HL-60 (cell line): ENCODE measurements around the gene ELOB.

Experiments
- DNase-seq, 2 experiments: peaks; one replicate each; pipeline ENCODE4 v3.0.0-alpha.2; 2010 to 2020; ENCODE audit warnings: low read depth in 1 of 2, low spot score in 1 of 2
- H3K27ac ChIP-seq: fragments of 250-450 bp; sonication (Bioruptor Pico); replicated peaks from 2 replicates; pipeline ENCODE4 v1.5.1; 2020; ENCODE audit warnings: mild to moderate bottlenecking, moderate library complexity
- H3K27me3 ChIP-seq: fragments of 250-450 bp; sonication (Bioruptor Pico); 2 replicates; pipeline ENCODE4 v1.5.1; 2021; ENCODE audit warnings: mild to moderate bottlenecking, moderate library complexity; ENCODE audit not compliant: insufficient read depth, poor library complexity, severe bottlenecking
- H3K4me3 ChIP-seq: replicated peaks from 2 replicates; pipeline ENCODE4 v1.5.1; 2011; ENCODE audit warnings: mild to moderate bottlenecking, control low read depth, low read length; ENCODE audit not compliant: insufficient read depth
- GABPA ChIP-seq: IDR thresholded peaks from 2 replicates; pipeline ENCODE4 v1.6.1; 2012; ENCODE audit warnings: low read depth
- POLR2AphosphoS5 ChIP-seq: IDR thresholded peaks from 2 replicates; pipeline ENCODE4 v1.6.1; 2012; ENCODE audit warnings: low read depth
- SPI1 ChIP-seq: IDR thresholded peaks from 2 replicates; pipeline ENCODE4 v1.6.1; 2012; ENCODE audit warnings: low read depth, mild to moderate bottlenecking, borderline replicate concordance
- TF ChIP-seq, protein P1 (sequence below): IDR thresholded peaks from one replicate; pipeline ENCODE4 v1.5.1; 2011; ENCODE audit warnings: low read length, control low read depth, inconsistent platforms; ENCODE audit not compliant: insufficient read depth
- TF ChIP-seq, protein P2 (sequence below): IDR thresholded peaks from 2 replicates; pipeline ENCODE4 v1.6.1; 2012; ENCODE audit warnings: low read depth; ENCODE audit not compliant: insufficient replicate concordance

Gene ELOB

DNA sequence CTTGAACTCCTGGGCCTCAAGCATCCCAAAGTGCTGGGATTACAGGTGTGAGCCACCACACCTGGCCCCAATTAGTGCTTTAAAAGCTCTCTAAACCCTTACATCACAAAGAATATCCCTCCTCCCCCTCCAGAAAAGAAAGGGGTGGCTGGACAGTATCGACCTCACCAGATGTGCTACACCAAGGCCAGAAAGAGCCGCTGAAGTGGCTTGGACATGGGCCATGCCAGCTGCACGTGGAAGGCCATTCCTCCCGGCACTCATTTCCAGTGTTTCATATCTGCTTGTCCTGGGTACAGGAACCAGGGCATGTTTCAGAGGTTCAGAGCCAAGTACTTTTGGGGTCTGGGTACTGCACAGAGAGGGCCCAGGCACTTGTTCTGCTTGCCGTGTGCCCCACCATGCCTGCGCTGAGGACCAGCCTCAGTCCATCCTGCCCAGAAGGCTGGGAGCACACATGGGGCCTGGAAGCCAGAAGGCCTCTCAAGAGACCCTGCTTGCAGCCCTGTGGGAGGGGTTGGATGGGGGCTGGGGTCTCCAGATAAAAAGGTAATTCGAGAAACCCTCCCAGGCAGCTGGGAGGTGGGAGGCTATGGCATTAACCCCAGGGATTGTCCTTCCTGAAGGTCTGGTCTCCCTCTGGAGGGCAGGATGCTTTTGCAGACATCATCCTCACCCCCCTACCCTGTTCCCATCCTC, 28.2 kb downstream of the ELOB start:
- no peak for TF ChIP-seq POLR2AphosphoS5
- TF ChIP-seq, protein P1, sequence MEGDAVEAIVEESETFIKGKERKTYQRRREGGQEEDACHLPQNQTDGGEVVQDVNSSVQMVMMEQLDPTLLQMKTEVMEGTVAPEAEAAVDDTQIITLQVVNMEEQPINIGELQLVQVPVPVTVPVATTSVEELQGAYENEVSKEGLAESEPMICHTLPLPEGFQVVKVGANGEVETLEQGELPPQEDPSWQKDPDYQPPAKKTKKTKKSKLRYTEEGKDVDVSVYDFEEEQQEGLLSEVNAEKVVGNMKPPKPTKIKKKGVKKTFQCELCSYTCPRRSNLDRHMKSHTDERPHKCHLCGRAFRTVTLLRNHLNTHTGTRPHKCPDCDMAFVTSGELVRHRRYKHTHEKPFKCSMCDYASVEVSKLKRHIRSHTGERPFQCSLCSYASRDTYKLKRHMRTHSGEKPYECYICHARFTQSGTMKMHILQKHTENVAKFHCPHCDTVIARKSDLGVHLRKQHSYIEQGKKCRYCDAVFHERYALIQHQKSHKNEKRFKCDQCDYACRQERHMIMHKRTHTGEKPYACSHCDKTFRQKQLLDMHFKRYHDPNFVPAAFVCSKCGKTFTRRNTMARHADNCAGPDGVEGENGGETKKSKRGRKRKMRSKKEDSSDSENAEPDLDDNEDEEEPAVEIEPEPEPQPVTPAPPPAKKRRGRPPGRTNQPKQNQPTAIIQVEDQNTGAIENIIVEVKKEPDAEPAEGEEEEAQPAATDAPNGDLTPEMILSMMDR = no peak
- TF ChIP-seq, protein P2, sequence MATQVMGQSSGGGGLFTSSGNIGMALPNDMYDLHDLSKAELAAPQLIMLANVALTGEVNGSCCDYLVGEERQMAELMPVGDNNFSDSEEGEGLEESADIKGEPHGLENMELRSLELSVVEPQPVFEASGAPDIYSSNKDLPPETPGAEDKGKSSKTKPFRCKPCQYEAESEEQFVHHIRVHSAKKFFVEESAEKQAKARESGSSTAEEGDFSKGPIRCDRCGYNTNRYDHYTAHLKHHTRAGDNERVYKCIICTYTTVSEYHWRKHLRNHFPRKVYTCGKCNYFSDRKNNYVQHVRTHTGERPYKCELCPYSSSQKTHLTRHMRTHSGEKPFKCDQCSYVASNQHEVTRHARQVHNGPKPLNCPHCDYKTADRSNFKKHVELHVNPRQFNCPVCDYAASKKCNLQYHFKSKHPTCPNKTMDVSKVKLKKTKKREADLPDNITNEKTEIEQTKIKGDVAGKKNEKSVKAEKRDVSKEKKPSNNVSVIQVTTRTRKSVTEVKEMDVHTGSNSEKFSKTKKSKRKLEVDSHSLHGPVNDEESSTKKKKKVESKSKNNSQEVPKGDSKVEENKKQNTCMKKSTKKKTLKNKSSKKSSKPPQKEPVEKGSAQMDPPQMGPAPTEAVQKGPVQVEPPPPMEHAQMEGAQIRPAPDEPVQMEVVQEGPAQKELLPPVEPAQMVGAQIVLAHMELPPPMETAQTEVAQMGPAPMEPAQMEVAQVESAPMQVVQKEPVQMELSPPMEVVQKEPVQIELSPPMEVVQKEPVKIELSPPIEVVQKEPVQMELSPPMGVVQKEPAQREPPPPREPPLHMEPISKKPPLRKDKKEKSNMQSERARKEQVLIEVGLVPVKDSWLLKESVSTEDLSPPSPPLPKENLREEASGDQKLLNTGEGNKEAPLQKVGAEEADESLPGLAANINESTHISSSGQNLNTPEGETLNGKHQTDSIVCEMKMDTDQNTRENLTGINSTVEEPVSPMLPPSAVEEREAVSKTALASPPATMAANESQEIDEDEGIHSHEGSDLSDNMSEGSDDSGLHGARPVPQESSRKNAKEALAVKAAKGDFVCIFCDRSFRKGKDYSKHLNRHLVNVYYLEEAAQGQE = no peak
- TF ChIP-seq GABPA = no peak
- TF ChIP-seq SPI1 = no peak
- no peaks in the 10 kb centered on the region for H3K27me3 ChIP-seq
- H3K27ac ChIP-seq = no peak overlapping the region
- no peak for DNase-seq
- no peak overlapping the region for H3K4me3 ChIP-seq

DNA sequence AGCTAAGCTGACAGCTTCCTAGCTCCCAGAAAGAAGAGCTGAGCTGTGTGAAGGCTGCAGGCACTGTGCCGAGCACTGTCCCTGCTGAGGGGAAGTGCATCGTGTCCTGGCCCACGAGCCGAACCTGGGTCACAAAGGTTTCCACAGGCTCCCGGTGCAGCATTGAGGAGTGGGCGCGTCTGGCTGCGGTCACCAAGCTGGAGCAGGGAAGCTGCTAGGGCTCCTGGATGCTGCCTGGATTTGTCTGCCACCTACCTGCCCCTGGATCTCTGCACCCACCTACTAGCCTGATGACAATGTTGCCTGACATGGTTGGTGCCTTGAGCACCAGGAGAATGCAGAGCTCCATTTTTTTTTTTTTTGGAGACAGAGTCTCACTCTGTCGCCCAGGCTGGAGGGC, 31.1 kb downstream of the ELOB start:
- Histone ChIP-seq H3K27me3 (no peaks in the 10 kb centered on the region), H3K27ac (no peak overlapping the region), H3K4me3 (no peak overlapping the region)
- no peak for TF ChIP-seq SPI1
- no peak for TF ChIP-seq GABPA
- TF ChIP-seq, protein P1 = no peak
- TF ChIP-seq, protein P2 = no peak
- no peak for TF ChIP-seq POLR2AphosphoS5
- no peak for DNase-seq

DNA sequence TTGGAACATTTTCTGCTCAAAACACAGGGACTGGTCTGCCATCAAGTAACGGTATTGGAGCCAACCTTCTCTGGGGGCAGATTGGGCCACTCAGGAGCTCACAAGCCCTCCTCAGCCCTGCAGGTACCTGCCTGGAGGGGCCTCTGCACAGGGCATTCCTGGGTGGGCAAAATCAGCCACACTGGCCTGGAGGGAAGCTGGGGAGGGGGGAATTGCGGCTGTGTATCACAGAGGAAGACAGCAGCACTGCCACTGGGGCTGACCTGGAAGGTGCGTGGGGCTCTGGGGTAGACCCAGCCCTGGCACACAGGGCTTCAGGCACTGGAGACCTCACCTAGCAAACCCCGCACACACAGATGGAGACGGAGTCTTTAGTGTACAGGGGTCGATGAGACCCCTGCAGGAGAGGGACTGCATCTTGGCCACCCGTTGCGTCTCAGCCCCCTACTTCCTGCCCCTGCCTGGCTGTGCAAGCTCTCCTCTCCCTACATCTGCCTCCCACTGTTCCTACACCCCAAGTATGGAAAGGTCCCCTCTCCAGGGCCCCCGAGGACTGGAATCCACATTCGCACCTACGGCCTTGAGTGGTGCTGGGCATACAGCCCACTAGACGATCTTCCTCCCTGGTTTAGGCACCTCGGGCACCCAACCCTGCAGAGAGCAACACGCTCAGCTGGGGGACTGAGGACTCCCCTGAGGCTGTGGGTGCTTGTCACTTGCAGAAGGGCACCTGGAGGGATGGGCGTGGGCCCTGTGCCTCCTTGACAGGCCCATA, 31.8 kb downstream of the ELOB start:
- Histone ChIP-seq H3K27ac (no peak overlapping the region), H3K4me3 (no peak overlapping the region), H3K27me3 (no peaks in the 10 kb centered on the region)
- TF ChIP-seq, protein P2 = no peak
- no peak for TF ChIP-seq POLR2AphosphoS5
- no peak for TF ChIP-seq GABPA
- TF ChIP-seq, protein P1 = no peak
- TF ChIP-seq SPI1 = no peak
- no peak for DNase-seq
